ENCODE data around the gene TMEM9. TPM values are rescaled to one million over a fixed set of nuclear protein-coding genes. Genes with fewer than 3 reads are reported as not detected.

TMEM9 gene
- total RNA-seq, 4 donors from 2014 or later = 88.9 to 190 (median 133) TPM

DNA sequence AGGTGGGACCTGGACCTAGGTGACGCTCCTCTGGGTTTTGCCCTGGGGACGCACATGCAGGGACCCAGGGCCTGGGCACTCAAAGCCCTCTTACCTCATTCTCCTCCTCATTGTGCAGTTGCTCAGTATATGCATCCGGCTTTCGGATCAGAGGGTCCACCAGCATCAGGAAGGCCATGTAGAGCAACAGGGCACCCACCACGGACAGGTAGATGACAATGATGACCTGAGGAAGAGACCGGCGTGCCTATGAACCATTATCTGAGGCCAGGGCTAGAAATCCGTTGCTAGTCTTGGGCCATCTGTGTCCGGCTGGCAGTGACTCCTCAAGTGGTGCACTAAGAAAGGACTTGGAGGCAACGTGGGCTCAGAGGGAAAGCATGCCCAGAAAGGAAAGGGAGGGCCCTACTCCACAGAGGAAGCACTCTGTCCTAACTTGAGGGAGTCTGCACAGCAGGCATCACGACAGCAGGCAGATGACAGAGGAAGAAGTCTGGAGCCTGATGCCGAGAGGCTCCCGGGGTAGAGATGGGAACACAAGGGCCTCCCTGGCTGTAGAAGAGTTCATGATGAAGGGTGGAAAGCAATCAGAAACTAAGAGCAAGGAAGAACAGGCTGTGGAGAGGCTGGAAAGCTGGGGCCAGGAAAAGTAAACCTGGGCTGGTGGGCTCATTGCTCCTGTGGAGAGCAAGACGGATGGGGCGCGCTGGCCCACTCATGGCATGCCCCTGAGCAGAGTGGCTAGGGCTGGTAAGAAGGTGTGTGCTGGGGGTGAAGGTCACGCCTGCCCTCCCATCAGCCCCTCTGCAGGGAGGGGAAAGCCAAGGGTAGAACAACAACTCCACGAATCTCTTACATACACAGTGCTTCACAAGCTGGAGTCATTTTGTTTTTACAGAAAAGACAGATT is 10.3 kb downstream of the TMEM9 start:
- Histone ChIP-seq H3K9me3 (no peaks in the 10 kb centered on the region), H3K4me3 (replicated peaks in 1 of 3) (no peak overlapping the region), H3K27me3 (no peaks in the 10 kb centered on the region), H3K4me1 (peaks cover 0 to 9% of the 10 kb centered on the region in 2 donors), H3K27ac (no peak overlapping the region), H3K36me3 (peaks cover 21 to 51% of the 10 kb centered on the region in 2 donors)
- 89 to 90% methylated on average over 17 to 18 of the region's 18 CpGs for WGBS, 2 donors
- intact Hi-C loops (cut with DNase I) = no loop called here
- TF ChIP-seq POLR2A (IDR thresholded peaks at IDR 0.05) = no peak
- TF ChIP-seq, protein P1, sequence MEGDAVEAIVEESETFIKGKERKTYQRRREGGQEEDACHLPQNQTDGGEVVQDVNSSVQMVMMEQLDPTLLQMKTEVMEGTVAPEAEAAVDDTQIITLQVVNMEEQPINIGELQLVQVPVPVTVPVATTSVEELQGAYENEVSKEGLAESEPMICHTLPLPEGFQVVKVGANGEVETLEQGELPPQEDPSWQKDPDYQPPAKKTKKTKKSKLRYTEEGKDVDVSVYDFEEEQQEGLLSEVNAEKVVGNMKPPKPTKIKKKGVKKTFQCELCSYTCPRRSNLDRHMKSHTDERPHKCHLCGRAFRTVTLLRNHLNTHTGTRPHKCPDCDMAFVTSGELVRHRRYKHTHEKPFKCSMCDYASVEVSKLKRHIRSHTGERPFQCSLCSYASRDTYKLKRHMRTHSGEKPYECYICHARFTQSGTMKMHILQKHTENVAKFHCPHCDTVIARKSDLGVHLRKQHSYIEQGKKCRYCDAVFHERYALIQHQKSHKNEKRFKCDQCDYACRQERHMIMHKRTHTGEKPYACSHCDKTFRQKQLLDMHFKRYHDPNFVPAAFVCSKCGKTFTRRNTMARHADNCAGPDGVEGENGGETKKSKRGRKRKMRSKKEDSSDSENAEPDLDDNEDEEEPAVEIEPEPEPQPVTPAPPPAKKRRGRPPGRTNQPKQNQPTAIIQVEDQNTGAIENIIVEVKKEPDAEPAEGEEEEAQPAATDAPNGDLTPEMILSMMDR (IDR thresholded peaks at IDR 0.05) = no peak
- no peak for DNase-seq

DNA sequence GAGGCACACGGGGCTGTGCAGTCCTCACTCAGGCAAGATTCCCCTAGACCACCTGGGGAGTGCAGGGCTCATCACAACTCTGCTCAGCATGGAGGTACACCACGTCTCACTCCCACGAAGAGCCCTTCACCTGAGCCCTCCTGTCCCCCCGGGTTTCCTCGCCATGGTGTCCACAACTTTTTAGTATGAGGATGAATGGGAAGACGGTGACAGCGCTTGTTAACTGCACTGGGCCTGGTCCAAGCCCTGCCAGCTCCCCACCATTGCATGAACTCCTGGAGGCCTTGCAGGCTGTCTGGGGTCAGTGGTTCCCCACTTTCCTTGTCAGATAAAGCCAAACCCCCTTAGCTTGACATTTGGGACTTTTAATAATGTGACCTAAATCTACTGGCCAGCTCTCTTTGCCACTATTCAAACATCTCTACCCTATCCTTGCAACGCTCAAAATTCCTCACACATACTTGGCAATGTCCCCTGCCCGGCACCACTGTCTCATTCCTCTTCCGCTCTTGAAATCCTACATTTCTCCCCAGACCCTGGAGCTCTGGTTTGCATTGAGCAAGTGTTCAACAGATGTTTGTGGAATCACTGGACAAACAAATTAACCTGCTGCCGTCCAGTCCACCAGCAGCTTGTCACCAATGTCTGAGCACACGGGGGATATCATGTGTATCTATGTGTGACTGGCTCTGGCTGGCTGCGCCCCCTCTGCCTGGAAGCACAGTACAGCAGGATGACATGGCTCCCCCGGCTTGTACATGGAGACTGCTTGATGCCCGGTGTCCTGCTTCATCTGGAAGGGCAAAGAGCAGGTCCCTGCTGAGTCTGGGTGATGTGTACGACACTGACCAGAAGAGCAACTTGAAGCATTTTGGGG is 11.2 kb downstream of the TMEM9 start:
- no peak overlapping the region for H3K4me3 ChIP-seq (replicated peaks in 1 of 3)
- H3K4me1 ChIP-seq = peaks cover 0 to 3% of the 10 kb centered on the region in 2 donors
- H3K36me3 ChIP-seq = peaks cover 21 to 51% of the 10 kb centered on the region in 2 donors
- no peak overlapping the region for H3K27ac ChIP-seq
- H3K27me3 ChIP-seq = no peaks in the 10 kb centered on the region
- TF ChIP-seq POLR2A (IDR thresholded peaks at IDR 0.05) = no peak
- TF ChIP-seq, protein P1 (IDR thresholded peaks at IDR 0.05) = no peak
- intact Hi-C loops (cut with DNase I) = no loop called here
- no peak for DNase-seq
- no peaks in the 10 kb centered on the region for H3K9me3 ChIP-seq
- WGBS, 2 donors = 91 to 94% methylated on average over 14 of the region's 16 CpGs

DNA sequence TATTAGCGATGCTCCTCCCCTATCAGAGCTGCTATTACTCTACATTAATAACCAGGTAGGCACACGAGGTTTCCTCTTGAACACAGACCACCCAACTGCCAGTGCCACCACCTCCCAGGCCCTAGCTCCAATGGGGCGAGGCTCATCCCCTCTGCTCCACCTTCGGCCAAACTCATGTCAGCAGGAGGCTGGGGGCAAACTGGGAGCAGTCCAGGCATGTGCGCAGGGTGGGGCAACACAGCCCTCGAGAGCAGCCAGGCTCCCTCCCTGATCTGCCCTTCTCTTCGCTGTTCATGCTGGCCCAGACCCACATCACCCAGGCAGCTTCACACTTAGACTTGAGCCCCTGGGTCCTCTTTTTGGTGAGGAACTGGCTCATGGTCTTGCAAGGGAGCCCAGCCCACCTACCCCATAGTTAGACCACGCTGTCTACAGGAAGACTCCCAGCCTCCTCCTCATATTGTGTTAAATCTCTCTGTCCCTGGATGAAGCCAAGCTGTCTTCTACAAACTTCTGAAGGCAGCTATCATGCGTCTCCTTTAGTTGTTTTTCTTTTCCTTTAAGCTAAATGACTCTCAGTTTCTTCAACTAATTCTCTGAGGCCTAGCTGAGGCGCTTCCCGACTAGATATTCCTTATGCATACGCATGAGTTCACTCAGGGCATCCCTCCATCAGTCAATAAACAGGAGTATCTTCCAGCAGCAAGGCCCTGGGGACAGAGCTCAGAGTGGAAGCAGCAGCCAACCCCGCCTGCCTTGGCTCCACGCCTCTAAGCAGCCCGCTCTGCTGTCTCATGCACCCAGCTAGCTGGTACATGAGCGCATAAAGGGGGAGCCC is 12.0 kb downstream of the TMEM9 start:
- Histone ChIP-seq H3K4me3 (replicated peaks in 1 of 3) (no peak overlapping the region), H3K27me3 (no peaks in the 10 kb centered on the region), H3K27ac (no peak overlapping the region), H3K36me3 (peaks cover 21 to 51% of the 10 kb centered on the region in 2 donors), H3K4me1 (no peaks in the 10 kb centered on the region), H3K9me3 (no peaks in the 10 kb centered on the region)
- DNase-seq = no peak
- TF ChIP-seq, protein P1 (IDR thresholded peaks at IDR 0.05) = no peak
- TF ChIP-seq POLR2A (IDR thresholded peaks at IDR 0.05) = no peak
- 79 to 93% methylated on average over 15 to 16 of the region's 16 CpGs for WGBS, 2 donors
- intact Hi-C loops (cut with DNase I) = no loop called here

DNA sequence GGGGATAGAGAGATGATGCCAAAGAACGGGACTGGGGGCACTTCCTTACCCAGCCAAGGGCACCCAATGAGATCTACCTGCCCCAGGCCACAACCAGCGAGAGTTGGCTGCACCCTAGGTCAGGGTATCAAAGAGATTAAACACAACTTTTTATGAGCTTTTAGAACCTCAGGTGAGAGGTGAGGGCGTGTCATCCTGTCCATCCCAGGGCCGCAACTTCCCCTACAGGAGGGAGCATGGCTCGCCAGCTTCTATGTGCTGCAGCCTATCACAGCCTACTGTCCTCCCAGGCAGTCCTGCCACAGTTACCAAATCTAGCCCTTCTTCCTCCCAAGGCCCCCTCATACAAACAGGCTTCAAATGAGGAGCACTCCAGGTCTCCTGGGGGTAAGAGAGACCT is 12.9 kb downstream of the TMEM9 start:
- WGBS, 2 donors = 89 to 98% methylated on average over 5 of the region's 5 CpGs
- no peaks in the 10 kb centered on the region for H3K27me3 ChIP-seq
- DNase-seq = no peak
- H3K27ac ChIP-seq = no peak overlapping the region
- no peaks in the 10 kb centered on the region for H3K9me3 ChIP-seq
- no peaks in the 10 kb centered on the region for H3K4me1 ChIP-seq
- H3K36me3 ChIP-seq = peaks cover 18 to 47% of the 10 kb centered on the region in 2 donors
- intact Hi-C loops (cut with DNase I) = no loop called here
- TF ChIP-seq, protein P1 (IDR thresholded peaks at IDR 0.05) = no peak
- TF ChIP-seq POLR2A (IDR thresholded peaks at IDR 0.05) = no peak
- no peak overlapping the region for H3K4me3 ChIP-seq (replicated peaks in 1 of 3)
